CMK (cell line): ENCODE results near the gene SUPT4H1.
"Not testable (repeated sequence)": the region's sequence is repeated elsewhere in the genome, so short reads cannot be mapped to it uniquely, and the experiment has no call there.

ENCODE experiments used
- DNase-seq: peaks from one replicate; pipeline ENCODE4 v3.0.0-alpha.2; 2010; ENCODE audit warnings: low read depth

SUPT4H1 gene

GRCh38 chr17:58363457-58364185, 11.6 kb upstream of the SUPT4H1 start:
- DNase-seq = no peak

- no peak for DNase-seq
These were observed 10.5 kb upstream of the SUPT4H1 start for GRCh38 chr17:58362368-58363014.

- DNase-seq = no peak
These were observed 8.5 kb upstream of the SUPT4H1 start for GRCh38 chr17:58360296-58361063.

- no peak for DNase-seq
These were observed 6.6 kb upstream of the SUPT4H1 start for GRCh38 chr17:58358408-58359172.

- no peak for DNase-seq
These were observed 5.6 kb upstream of the SUPT4H1 start for GRCh38 chr17:58357312-58358297.

GRCh38 chr17:58356231-58356630, 4.2 kb upstream of the SUPT4H1 start:
- DNase-seq = no peak

GRCh38 chr17:58354541-58355216, 2.7 kb upstream of the SUPT4H1 start:
- DNase-seq = no peak

- no peak for DNase-seq
These were observed 1.4 kb upstream of the SUPT4H1 start for GRCh38 chr17:58353389-58353825.

GRCh38 chr17:58352596-58353388, 791 bp upstream of the SUPT4H1 start:
- DNase-seq = no peak

GRCh38 chr17:58351182-58351581, 819 bp downstream of the SUPT4H1 start:
- no peak for DNase-seq

- no peak for DNase-seq
These were observed 4.0 kb downstream of the SUPT4H1 start for GRCh38 chr17:58348038-58348437.

GRCh38 chr17:58345500-58345899, 6.5 kb downstream of the SUPT4H1 start:
- no peak for DNase-seq

- no peak for DNase-seq
These were observed 7.2 kb downstream of the SUPT4H1 start for GRCh38 chr17:58344791-58345157.

GRCh38 chr17:58344047-58344790, 7.8 kb downstream of the SUPT4H1 start:
- DNase-seq = no peak

- no peak for DNase-seq
These were observed 8.9 kb downstream of the SUPT4H1 start for GRCh38 chr17:58343131-58343530.

- DNase-seq = no peak
These were observed 10.0 kb downstream of the SUPT4H1 start for GRCh38 chr17:58341861-58342475.

- not testable (repeated sequence) for DNase-seq
These were observed 10.7 kb downstream of the SUPT4H1 start for GRCh38 chr17:58341136-58341860.

- no peak for DNase-seq
These were observed 11.6 kb downstream of the SUPT4H1 start for GRCh38 chr17:58340405-58340876.
